ENCODE measurements around the gene PPP1R3F. TPM values are rescaled to one million over a fixed set of nuclear protein-coding genes. Genes with fewer than 3 reads are reported as not detected.
A peak's percentile ranks its signal among the peaks of the same experiment; 100 is the strongest.

Gene PPP1R3F
- polyA plus RNA-seq, 3 donors: 0.47 to 1.6 (median 1.6) TPM

GRCh38 chrX:49244207-49244606 is 25.4 kb upstream of the PPP1R3F start:
- H4K20me1 ChIP-seq (ENCODE audit: insufficient read depth, low read length): no peaks in the 10 kb centered on the region
- Mint-ChIP-seq H3K4me1 (peaks cover 4% of the 10 kb centered on the region), H3K36me3 (peaks cover 54 to 91% of the 10 kb centered on the region in 2 donors), H3K27ac (peak overlapping the region in 3 of 7 donors; percentile 1 to 63 (median 27)), H3K9me3 (peaks cover 0 to 1% (median 0%) of the 10 kb centered on the region in 7 donors), H3K4me3 (no peak overlapping the region), H3K27me3 (ENCODE audit: low read depth in 3 of 3) (peaks cover 0 to 4% (median 0%) of the 10 kb centered on the region in 3 donors)
- WGBS (ENCODE audit: insufficient coverage): no CpG with 5 or more reads among the region's 2 CpGs
- no peaks in the 10 kb centered on the region for H3K9me3 ChIP-seq (replicated peaks in 1 of 2; ENCODE audit: control insufficient read depth in 1 of 2, insufficient read depth in 1 of 2, low read length in 2 of 2)
- H3K27ac ChIP-seq (ENCODE audit: low read depth in 1 of 2, low read length in 2 of 2): no peak overlapping the region
- H2AFZ ChIP-seq (ENCODE audit: insufficient read depth, low read depth, low read length, poor library complexity, severe bottlenecking): no peak overlapping the region
- no peaks in the 10 kb centered on the region for H3K27me3 ChIP-seq (ENCODE audit: control insufficient read depth in 2 of 2, insufficient read depth in 2 of 2, low read length in 2 of 2)
- no peak for DNase-seq
- H3K4me2 ChIP-seq (replicated peaks; ENCODE audit: extremely low read depth, low read length, poor library complexity, severe bottlenecking): no peak overlapping the region
- H3K79me2 ChIP-seq (ENCODE audit: insufficient read depth, low read length): peaks cover 15% of the 10 kb centered on the region
- H3K4me1 ChIP-seq (ENCODE audit: control insufficient read depth in 1 of 2, insufficient read depth in 2 of 2, low read length in 2 of 2): no peaks in the 10 kb centered on the region
- TF ChIP-seq CTCF (IDR thresholded peaks at IDR 0.05): no peak
- peaks cover 66 to 91% of the 10 kb centered on the region in 2 donors for H3K36me3 ChIP-seq (replicated peaks in 1 of 2; ENCODE audit: control insufficient read depth in 1 of 2, insufficient read depth in 2 of 2, low read length in 2 of 2)
- H3K9ac ChIP-seq (ENCODE audit: insufficient read depth, low read length, poor library complexity, severe bottlenecking): no peak overlapping the region
- intact Hi-C loops (cut with micrococcal nuclease): no loop called here
- H3K4me3 ChIP-seq (replicated peaks in 1 of 3; ENCODE audit: low read depth in 2 of 3, low read length in 3 of 3): no peak overlapping the region

GRCh38 chrX:49246541-49246940 is 23.1 kb upstream of the PPP1R3F start:
- Histone ChIP-seq H3K79me2 (ENCODE audit: insufficient read depth, low read length) (no peaks in the 10 kb centered on the region), H2AFZ (ENCODE audit: insufficient read depth, low read depth, low read length, poor library complexity, severe bottlenecking) (no peak overlapping the region), H3K4me1 (ENCODE audit: control insufficient read depth in 1 of 2, insufficient read depth in 2 of 2, low read length in 2 of 2) (no peaks in the 10 kb centered on the region), H3K36me3 (replicated peaks in 1 of 2; ENCODE audit: control insufficient read depth in 1 of 2, insufficient read depth in 2 of 2, low read length in 2 of 2) (peaks cover 66 to 93% of the 10 kb centered on the region in 2 donors), H3K4me3 (replicated peaks in 1 of 3; ENCODE audit: low read depth in 2 of 3, low read length in 3 of 3) (no peak overlapping the region), H3K27ac (ENCODE audit: low read depth in 1 of 2, low read length in 2 of 2) (no peak overlapping the region), H4K20me1 (ENCODE audit: insufficient read depth, low read length) (peaks cover 4% of the 10 kb centered on the region), H3K9me3 (replicated peaks in 1 of 2; ENCODE audit: control insufficient read depth in 1 of 2, insufficient read depth in 1 of 2, low read length in 2 of 2) (no peaks in the 10 kb centered on the region), H3K4me2 (replicated peaks; ENCODE audit: extremely low read depth, low read length, poor library complexity, severe bottlenecking) (no peak overlapping the region), H3K27me3 (ENCODE audit: control insufficient read depth in 2 of 2, insufficient read depth in 2 of 2, low read length in 2 of 2) (no peaks in the 10 kb centered on the region), H3K9ac (ENCODE audit: insufficient read depth, low read length, poor library complexity, severe bottlenecking) (no peak overlapping the region)
- H3K27me3 Mint-ChIP-seq (ENCODE audit: low read depth in 3 of 3): peaks cover 0 to 6% (median 2%) of the 10 kb centered on the region in 3 donors
- intact Hi-C loops (cut with micrococcal nuclease): no loop called here
- no peak for TF ChIP-seq CTCF (IDR thresholded peaks at IDR 0.05)
- no peak for DNase-seq
- H3K27ac Mint-ChIP-seq: peak overlapping the region in 1 of 7 donors; percentile 32
- H3K4me1 Mint-ChIP-seq: no peaks in the 10 kb centered on the region
- no peak overlapping the region for H3K4me3 Mint-ChIP-seq
- 97% methylated on average over 6 of the region's 10 CpGs for WGBS (ENCODE audit: insufficient coverage)
- peaks cover 59 to 89% of the 10 kb centered on the region in 2 donors for H3K36me3 Mint-ChIP-seq
- H3K9me3 Mint-ChIP-seq: peaks cover 0 to 1% (median 0%) of the 10 kb centered on the region in 7 donors

Measured in CD14-positive monocyte (primary cell).